GM12875 (cell line): ENCODE results near the gene PEX7.
"Not testable (repeated sequence)": the region's sequence is repeated elsewhere in the genome, so short reads cannot be mapped to it uniquely, and the experiment has no call there.

ENCODE experiments used
- H3K4me3 ChIP-seq: one replicate; pipeline ENCODE4 v1.5.1; 2011; ENCODE audit warnings: low read depth, low read length, control low read depth
- CTCF ChIP-seq: IDR thresholded peaks from 2 replicates; pipeline ENCODE4 v1.5.1; 2011; ENCODE audit warnings: low read depth, mild to moderate bottlenecking, control low read depth, inconsistent platforms, low read length, moderate library complexity, borderline replicate concordance; ENCODE audit not compliant: insufficient read depth

PEX7 gene

GRCh38 chr6:136952714-136953260 lies 130.4 kb downstream of the PEX7 start:
- no peak for TF ChIP-seq CTCF
- no peak overlapping the region for H3K4me3 ChIP-seq

DNA sequence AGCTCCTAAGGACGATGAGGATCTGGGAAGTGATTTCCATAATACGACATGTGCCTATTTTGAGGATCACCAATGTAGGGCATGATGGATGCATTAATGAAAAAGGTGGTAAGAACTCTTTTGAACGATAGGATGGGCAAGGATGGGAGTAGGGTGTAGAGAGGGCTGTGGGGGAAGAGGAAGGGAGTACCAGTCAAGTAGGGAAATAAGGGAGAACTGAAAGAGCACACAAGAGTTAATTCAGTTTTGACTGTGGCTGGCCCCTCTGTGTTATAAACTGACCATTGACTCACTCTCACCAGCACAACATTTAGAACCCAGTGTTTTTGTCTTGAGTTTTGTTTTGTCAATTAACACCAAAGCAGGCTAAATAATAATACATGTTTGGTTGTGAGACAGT lies 132.7 kb downstream of the PEX7 start:
- no peak overlapping the region for H3K4me3 ChIP-seq
- TF ChIP-seq CTCF: no peak

GRCh38 chr6:136956590-136957544 lies 134.5 kb downstream of the PEX7 start:
- TF ChIP-seq CTCF: no peak
- H3K4me3 ChIP-seq: no peak overlapping the region

DNA sequence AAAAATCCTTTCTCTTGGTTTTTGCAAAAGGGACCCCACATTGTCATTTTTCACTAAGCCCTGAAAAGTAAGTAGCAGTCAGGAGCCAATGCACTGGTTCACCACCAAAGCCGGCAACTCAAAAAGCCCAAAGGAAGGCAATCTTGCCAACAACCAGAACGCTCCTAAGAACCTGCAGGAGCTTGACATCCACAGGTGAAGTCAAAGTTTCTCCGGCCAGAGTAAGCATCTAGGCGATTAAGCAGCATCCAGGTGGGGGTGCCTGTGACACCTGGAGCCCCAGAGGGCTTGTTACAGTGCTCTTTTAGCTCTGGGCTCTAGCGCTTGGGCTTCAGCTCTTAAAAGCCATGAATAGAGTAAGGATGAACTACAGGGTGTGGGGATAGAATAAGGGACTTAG lies 135.8 kb downstream of the PEX7 start:
- H3K4me3 ChIP-seq: no peak overlapping the region
- no peak for TF ChIP-seq CTCF

GRCh38 chr6:136959471-136959891 lies 137.1 kb downstream of the PEX7 start:
- TF ChIP-seq CTCF: no peak
- no peak overlapping the region for H3K4me3 ChIP-seq

DNA sequence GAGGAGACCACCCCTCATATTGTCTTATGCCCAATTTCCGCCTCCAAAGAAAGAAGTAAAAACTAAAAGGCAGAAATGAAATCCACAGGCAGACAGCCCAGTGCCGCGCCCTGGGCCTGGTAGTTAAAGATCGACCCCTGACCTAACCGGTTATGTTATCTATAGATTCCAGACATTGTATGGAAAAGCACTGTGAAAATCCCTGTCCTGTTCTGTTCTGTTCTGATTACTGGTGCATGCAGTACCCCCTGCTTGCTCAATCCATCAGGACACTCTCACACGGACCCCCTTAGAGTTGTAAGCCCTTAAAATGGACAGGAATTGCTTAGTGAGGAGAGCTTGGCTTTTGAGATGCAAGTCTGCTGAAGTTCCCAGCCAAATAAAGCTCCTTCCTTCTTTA lies 137.5 kb downstream of the PEX7 start:
- not testable (repeated sequence) for H3K4me3 ChIP-seq

GRCh38 chr6:136960781-136961180 lies 138.4 kb downstream of the PEX7 start:
- no peak overlapping the region for H3K4me3 ChIP-seq
- TF ChIP-seq CTCF: no peak
